Heart left ventricle (tissue), 13 donors: ENCODE data around the gene HIP1.

Experiments
- CTCF ChIP-seq, 12 donors: fragments of 200-600 bp; sonication (generic) in 4 of 12; IDR thresholded peaks; one replicate each; pipeline versions ENCODE4 v1.5.0 to v1.8.0; 2018 to 2022; ENCODE audit warnings: antibody characterized with exemption in 12 of 12, mild to moderate bottlenecking in 5 of 12
- POLR2A ChIP-seq, 2 donors: fragments of 450-650 bp; IDR thresholded peaks; one replicate each; pipeline ENCODE4 v1.6.1; 2017; ENCODE audit warnings: antibody characterized with exemption in 2 of 2, mild to moderate bottlenecking in 2 of 2, moderate library complexity in 2 of 2
- donor health status: ischemic (EF 13 %, LVEDD 7.1; RV severe dilation, severe dysfunction).
- donor health status: DM: no; HTN: yes; CAD: no.
- donor health status: DM: no; HTN: no; CAD: no.
- donor health status: ischemic (EF 25% LVEDD 6.9; RV normal size, moderate dysfunction).
- donor health status: ischemic (EF 25% LVEDD 5.7; RV mildly dilated, moderate dysfunction).
- donor health status: ischemic (EF 35%, LVEDD 5.7; RV mildly dilated, moderate dysfunction).
- donor health status: nonischemic (EF 11% LVEDD 7.7; RV severe dilation, severe dysfunction).
- donor health status: DM: yes; HTN: yes; CAD: no.
- donor health status: PGD.
- donor health status: ischemic (EF 29% LVEDD 5.4; RV normal size, mild dysfunction).
- donor health status: nonischemic (EF 23%, LVEDD 6.1; RV moderate dilation, normal function).

- TF ChIP-seq CTCF (IDR thresholded peaks at IDR 0.05) (no peak), POLR2A (IDR thresholded peaks at IDR 0.05) (no peak)
Measured at GRCh38 chr7:75536491-75536890, 202.2 kb downstream of the HIP1 start.
